Right kidney (tissue), 1 donor: ENCODE measurements around the gene TFDP2.
"Not testable (repeated sequence)": the region's sequence is repeated elsewhere in the genome, so short reads cannot be mapped to it uniquely, and the experiment has no call there.

Experiments used
- DNase-seq: peaks from one replicate; pipeline ENCODE4 v3.0.0-alpha.2; 2016

Gene TFDP2

GRCh38 chr3:142129516-142130171 lies 19.7 kb downstream of the TFDP2 start:
- no peak for DNase-seq

GRCh38 chr3:142127941-142128658 lies 21.2 kb downstream of the TFDP2 start:
- no peak for DNase-seq

GRCh38 chr3:142124243-142124642 lies 25.1 kb downstream of the TFDP2 start:
- DNase-seq, result no peak

GRCh38 chr3:142120707-142121106 lies 28.6 kb downstream of the TFDP2 start:
- no peak for DNase-seq

GRCh38 chr3:142118911-142119310 lies 30.4 kb downstream of the TFDP2 start:
- no peak for DNase-seq

- no peak for DNase-seq
Measured at GRCh38 chr3:142117056-142117851, 32.1 kb downstream of the TFDP2 start.

- no peak for DNase-seq
Measured at GRCh38 chr3:142115867-142116668, 33.3 kb downstream of the TFDP2 start.

GRCh38 chr3:142112601-142113000 lies 36.7 kb downstream of the TFDP2 start:
- no peak for DNase-seq

GRCh38 chr3:142106548-142106947 lies 42.8 kb downstream of the TFDP2 start:
- no peak for DNase-seq

GRCh38 chr3:142105991-142106390 lies 43.4 kb downstream of the TFDP2 start:
- DNase-seq, result no peak

GRCh38 chr3:142104763-142105162 lies 44.6 kb downstream of the TFDP2 start:
- no peak for DNase-seq

- DNase-seq, result no peak
Measured at GRCh38 chr3:142098964-142099363, 50.4 kb downstream of the TFDP2 start.

GRCh38 chr3:142097099-142097843 lies 52.1 kb downstream of the TFDP2 start:
- DNase-seq, result no peak

GRCh38 chr3:142095841-142096240 lies 53.5 kb downstream of the TFDP2 start:
- no peak for DNase-seq

GRCh38 chr3:142088925-142089324 lies 60.4 kb downstream of the TFDP2 start:
- DNase-seq, result not testable (repeated sequence)

- no peak for DNase-seq
Measured at GRCh38 chr3:142088522-142088921, 60.8 kb downstream of the TFDP2 start.

GRCh38 chr3:142087676-142088075 lies 61.7 kb downstream of the TFDP2 start:
- no peak for DNase-seq

GRCh38 chr3:142086581-142087090 lies 62.7 kb downstream of the TFDP2 start:
- no peak for DNase-seq

- no peak for DNase-seq
Measured at GRCh38 chr3:142081178-142081577, 68.2 kb downstream of the TFDP2 start.

GRCh38 chr3:142077859-142078500 lies 71.4 kb downstream of the TFDP2 start:
- no peak for DNase-seq
